CD4-positive, CD25-positive, alpha-beta regulatory T cell (primary cell): Measurements from ENCODE around the gene SLC39A9. TPM values are rescaled to one million over a fixed set of nuclear protein-coding genes. Genes with fewer than 3 reads are reported as not detected.

Source experiments
- polyA plus RNA-seq, 4 donors: library from polyadenylated mRNA; unstranded; fragments of 300-500 nt; fragmentation: Illumina TruSeq; gene quantifications; one replicate each; pipeline ENCODE4 v1.2.3, GENCODE V29; 2021
- total RNA-seq: library from RNA; stranded (reverse); gene quantifications from one replicate; pipeline ENCODE4 v1.2.3, GENCODE V29; 2022

Gene SLC39A9
- total and polyA plus RNA-seq, 5 donors from 2014 or later: 16.4 to 33.1 (median 22.2) TPM

Other genes starting within 250 kb of the SLC39A9 start
- gene DCAF5, start 245.6 kb upstream of the SLC39A9 start, total RNA-seq: 56.9 TPM
- 10 to 100 TPM; 43.9 to 56.2 (median 52.4) TPM for gene DCAF5, start 245.6 kb upstream of the SLC39A9 start, polyA plus RNA-seq
- gene EXD2, start 207.2 kb upstream of the SLC39A9 start, total RNA-seq: 5.3 TPM
- 1 to 10 TPM; 4.2 to 7.9 (median 6.5) TPM for gene EXD2, start 207.2 kb upstream of the SLC39A9 start, polyA plus RNA-seq
- gene GALNT16, start 138.5 kb upstream of the SLC39A9 start, total RNA-seq: not detected
- under 1 TPM in 1 of 4 donors, not detected in 3; 0.05 TPM for gene GALNT16, start 138.5 kb upstream of the SLC39A9 start, polyA plus RNA-seq
- gene ERH, start 393 bp upstream of the SLC39A9 start, total RNA-seq: 117 TPM
- gene ERH, start 393 bp upstream of the SLC39A9 start, polyA plus RNA-seq: 10 to 100 TPM; 57.2 to 99.6 (median 73.8) TPM
- 0.25 TPM for gene PLEKHD1, start 86.0 kb downstream of the SLC39A9 start, total RNA-seq
- under 1 TPM in 2 of 4 donors, not detected in 2; 0.05 to 0.18 TPM for gene PLEKHD1, start 86.0 kb downstream of the SLC39A9 start, polyA plus RNA-seq
- not detected for gene CCDC177, start 176.2 kb downstream of the SLC39A9 start, total RNA-seq
- not detected for gene CCDC177, start 176.2 kb downstream of the SLC39A9 start, polyA plus RNA-seq
- 101 TPM for gene SUSD6, start 212.9 kb downstream of the SLC39A9 start, total RNA-seq
- 10 to 100 TPM in 1 of 4 donors, 1 to 10 TPM in 3; 7.7 to 15.2 (median 9.0) TPM for gene SUSD6, start 212.9 kb downstream of the SLC39A9 start, polyA plus RNA-seq